Measurements from ENCODE around the gene TIMM10.

TIMM10 gene

DNA sequence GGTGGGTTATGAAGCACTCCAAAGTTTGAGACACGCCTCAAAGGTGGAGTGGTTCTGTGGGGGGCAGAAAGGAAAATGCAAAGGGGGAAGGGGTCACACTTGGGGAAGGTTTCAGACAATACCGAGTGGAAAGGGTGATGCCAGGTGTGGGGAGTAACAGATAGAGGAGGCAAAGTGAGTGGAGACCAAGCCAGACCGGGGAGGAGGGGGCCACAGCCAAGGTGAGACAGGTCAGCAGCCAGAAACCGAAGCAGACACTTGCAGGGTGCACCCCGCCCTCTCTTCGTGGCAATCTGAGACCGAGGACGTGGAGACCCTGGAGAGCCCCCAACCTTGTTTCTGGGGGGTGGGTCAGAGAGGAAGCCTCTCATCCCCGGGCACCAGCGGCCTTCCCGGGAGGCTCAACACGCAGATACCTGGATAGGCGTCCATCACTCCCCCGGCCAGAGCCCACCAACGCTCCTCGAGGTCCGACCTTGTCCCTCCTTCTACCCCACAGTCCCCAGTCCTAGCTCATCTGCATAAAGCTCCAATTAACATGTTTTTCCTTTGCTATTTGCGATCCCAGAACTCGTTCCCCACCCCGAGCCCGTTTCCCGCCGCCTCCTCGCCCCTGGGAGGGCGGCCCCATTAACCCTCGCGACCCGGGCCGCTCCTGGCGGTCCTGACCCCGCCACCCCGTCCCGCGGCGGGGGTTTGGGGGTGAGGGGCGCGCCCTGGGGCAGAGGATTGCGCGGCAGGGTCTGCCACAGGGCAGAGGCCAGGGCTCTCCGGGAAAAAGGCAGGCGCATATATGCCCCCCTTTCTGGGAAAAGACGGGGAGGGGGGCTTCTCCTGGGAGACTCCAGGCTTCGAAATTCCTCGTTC lies 48.4 kb downstream of the TIMM10 start:
- DNase-seq, result no peak

DNA sequence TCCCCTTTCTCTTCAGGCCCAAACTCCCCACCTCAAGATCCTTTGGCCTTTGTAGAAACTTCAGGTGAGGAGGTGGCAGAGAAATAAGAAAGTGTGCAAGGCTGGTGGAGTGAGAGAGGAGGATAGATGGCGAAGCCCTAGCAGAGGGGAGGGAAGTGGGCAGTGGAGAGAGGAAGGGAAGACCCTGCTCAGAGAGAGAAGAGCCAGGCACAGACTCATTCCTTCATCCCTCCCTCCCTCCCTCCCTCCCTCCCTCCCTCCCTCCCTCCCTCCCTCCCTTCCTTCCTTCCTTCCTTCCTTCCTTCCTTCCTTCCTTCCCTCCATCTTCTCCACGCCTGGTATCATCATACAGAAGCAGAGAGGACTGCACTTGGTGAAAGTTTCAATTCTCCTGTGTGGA lies 49.2 kb downstream of the TIMM10 start:
- no peak for DNase-seq

DNA sequence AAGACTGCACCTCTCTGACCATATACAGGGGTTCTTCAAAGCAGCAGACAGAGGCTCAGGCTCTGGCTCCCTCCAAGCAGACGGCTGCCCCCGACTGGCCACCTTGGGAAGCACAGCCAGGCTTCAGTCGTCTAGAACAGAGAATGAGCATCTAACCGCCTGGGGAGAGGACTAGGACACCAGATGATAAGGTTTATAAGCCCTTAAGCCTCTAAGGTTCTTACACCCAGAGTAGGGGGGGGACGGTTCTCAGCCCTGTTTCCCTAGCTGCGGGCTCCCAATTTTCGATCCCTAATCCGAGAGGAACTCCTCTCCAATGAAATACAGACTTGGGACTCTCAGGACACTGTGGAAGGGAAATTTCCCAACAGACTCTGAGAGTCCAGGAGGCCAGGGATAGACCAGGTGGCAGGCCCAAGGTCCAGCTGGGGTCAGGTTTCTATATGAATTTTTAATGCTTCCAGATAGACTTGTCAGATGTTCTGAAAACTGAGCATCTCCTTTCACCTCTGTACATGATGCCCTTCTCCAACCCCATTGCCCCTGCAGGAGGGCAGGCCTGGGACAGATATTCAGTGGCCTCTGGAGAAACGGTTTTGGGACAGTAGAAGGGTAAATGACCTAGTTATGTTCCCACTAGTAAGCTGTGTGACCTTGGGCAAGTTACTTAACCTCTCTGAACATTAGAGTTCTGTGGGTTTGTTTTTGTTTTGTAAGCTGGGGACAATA lies 50.0 kb downstream of the TIMM10 start:
- DNase-seq, result no peak

DNA sequence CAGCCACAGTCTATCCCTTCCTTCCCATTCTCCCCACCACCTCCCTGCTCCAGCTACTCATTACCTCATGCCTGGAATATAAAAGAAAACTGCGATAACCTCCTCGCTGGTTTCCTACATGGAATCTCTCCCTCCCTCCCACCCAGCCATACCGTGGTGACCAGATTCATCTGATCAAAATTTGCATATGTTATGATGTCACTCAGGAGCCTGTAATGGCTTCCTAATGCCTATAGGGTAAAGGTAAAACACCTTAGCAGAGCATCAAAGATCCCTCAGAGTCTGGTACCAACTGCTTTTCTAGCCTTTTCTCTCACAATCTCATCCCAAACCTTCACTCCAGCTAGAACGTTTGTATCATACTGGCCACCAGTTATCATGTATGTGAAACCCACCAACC lies 50.6 kb downstream of the TIMM10 start:
- no peak for DNase-seq

DNA sequence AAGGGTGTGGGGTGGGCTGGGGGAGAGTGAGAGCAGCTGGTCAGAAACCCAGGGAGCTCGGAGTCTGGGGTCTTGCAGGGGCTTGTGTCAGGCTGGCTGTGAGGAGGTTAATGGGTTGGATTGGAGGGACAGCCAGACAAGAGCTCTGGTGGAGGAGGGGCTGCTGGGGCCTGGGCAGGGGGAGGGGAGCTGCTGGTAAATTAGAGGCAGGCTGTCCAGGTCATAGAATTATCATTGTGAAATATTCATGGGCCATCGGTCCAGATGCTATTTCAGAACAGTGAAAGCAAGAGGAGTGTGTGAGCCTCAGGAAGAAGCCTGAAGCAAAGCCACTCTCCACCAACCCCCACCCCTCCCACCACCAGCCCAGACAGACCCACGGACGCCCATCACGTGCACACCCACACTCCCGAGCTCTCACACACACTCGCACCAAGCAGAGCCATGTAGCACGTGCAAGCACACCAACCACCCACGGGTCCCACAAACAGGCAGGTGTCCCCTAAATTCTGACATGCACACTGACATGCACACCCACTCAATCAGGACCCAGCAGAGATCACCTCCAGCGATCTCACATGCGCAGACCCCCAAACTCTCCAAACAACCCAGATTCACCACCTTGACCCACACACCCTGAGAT lies 51.4 kb downstream of the TIMM10 start:
- DNase-seq, result no peak

All from cortex of kidney (tissue), 1 donor.